ENCODE results near the gene CALML5.

CALML5 gene, protein sequence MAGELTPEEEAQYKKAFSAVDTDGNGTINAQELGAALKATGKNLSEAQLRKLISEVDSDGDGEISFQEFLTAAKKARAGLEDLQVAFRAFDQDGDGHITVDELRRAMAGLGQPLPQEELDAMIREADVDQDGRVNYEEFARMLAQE

DNA sequence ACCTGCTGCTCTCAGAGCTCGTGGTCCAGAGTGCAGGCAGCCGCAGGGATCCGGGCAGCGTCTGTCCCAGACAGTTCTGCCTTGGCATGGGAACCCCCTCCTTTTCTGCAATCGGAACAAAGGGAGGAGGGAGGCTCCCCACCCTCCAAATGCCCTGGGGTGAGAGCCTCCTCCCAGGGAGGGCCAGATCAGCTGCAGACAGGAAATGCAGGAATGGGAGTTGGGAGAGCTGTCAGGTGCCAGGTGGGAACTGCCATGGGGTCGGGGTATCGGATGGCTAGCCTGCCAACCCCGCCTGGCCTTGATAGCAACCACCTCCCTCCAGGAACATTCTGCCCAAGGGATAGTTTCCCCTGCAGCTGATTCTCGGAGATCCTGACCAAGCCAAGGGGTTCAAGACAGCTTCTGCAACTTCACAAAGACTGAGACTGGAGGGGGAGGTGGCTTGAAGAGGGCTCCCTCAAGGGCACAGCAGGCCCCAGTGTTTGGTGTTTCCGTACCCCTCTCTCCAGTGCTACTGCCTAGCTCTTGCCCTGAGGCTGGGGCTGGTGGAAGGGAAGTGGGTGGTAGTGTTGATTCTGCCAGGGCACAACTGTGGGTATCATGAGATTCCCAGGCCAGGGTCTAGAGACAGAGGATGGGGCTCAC lies at the start of gene CALML5:
TSS of gene CALML5 (minus strand) at position 78 of the 648 bp plus-strand sequence. CDS start 132 bp downstream, outside the sequence.
- no peak for DNase-seq (ENCODE audit: low read depth)

DNA sequence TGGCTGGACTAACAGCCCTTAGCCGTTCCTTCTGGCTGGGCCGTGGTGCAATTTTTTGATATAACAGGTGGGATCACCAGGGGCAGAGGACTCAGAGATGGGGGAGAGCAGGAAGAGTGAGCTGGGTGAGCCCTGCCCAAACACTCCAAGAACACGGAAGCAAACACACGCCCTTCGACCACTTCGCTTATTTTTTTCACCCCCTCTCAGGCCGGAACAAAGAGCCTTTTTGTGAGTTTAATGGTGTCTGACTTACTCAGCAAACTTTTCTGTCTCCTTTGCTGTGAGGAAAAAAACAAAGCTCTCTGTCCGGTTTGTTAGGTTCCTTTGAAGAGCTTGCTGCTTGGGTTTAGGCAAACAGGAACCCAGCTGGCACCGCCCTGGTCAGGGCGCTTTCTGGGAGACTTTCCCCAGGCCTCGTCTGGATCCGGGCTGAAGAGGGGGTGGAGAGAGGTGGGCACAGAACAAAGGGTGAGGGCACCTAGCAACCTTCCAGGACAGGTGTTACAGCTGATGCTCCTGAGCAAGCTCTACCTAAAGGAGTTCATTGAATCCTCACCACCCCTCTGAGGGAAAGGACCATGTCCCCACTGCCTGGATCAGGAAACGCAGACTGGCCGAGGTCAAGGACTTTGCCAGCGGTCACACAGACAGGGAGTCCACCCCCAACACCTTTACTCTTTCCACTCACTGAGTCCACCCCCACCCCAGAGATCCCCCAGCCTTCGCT lies 48.7 kb upstream of the CALML5 start:
- DNase-seq (ENCODE audit: low read depth) = no peak

DNA sequence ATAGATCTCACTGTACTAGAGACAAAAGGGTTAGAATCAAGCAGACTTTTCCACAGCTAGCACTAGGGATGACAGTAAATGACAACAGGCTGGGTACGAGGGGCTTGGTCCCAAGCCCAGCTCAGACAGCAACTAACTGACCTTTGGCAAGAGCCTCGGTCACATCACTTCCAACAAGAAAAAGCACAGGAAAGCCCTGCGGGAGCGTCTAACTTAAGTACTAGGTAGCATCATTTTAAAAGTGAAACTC lies 48.2 kb upstream of the CALML5 start:
- no peak for DNase-seq (ENCODE audit: low read depth)

DNA sequence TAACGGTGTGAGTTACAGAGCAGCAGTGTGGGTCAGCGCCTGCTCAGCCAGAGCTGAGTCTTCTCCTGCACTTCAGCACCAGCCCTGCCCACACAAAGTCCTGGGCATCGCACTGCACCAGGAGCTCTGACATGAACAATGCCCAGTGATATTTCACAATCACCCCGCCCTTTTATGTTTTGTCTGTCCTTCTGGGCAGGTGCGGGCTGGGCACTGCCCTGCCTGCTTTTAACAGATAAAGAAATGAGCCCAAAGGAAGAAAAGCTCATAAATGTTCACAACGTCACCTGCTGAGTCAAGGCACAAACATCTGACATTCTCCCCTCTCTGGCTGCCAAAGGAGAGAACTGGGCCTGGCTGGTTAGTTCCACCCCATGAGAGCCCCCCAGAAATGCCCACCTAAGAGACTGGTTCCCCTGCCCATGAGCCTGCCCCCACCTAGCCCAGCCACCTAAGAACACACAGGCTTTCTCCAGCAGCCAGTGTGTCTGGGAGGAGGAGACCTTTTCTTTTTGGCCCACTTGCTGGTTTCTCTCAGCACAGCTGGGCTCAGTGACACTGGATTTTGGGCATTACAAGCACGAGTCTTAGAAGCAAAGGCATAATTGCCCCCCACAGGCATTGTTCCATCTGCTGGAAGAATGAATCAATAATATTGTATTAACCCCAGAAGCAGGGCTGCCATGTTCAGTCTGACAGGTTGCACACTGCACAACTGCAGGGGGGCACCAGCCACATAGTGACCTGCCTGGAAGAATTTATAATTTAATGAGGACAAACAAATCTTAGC lies 47.7 kb upstream of the CALML5 start:
- no peak for DNase-seq (ENCODE audit: low read depth)

DNA sequence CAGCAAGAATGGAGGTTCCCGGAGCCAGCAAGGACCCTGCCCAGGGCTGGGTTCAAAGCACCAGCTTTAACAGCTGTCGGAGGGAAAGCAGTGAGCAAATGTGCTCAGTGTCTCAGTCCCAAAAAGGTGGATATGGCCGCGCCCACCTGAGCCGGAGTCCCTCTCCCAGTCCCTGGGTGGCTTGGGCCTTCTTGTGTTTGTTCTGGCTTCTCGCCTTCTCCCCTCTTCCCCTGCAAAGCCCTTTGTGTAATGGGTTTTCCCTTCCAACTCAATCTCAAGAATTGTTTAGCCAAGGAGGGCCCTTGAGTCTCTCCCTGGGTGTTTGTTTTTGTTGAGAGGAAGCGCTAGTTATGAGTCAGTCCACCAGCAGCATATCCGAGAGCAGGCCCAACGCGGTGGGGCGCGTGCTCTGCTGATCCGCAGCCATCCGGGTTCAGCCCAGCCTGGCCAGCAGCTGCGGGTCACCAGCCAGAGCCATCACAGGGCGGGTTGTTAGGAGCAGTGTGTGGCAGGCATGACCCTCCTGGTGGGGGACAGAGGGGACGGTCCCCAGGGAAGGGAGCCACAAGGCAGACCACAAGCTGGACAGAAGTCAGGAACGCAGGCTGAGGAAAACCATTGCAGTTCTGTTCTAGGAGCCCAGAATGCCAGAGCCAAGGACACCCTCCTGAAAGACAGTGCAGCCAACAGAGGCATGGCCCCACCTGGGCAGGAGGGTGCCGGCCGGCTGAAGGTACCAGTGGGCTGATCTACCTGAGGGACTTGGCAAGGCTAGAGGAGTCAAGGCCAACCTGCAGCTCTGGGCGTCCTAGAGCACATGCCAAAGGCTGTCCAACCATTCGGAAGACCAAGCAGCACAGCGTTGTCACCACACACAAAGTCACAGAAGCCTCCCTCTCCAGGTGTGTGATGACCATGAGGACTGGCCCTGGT lies 46.7 kb upstream of the CALML5 start:
- DNase-seq (ENCODE audit: low read depth) = no peak

DNA sequence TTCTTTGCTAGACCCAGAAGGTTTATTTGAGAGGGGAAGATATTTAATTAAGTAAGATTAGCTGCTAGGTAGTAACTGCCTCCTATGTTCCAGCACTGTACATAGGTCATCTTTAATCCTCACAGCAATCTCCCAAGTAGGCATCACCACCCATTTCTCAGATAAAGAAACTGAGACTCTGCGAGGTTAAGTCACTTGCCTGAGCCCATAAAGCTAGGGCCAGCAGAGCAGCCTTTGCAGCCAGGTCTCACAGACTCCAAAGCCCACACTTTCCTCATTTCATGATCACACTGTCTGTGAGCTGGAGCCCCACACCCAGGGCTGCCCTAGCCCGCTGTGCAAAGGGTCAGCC lies 46.0 kb upstream of the CALML5 start:
- DNase-seq (ENCODE audit: low read depth) = no peak

DNA sequence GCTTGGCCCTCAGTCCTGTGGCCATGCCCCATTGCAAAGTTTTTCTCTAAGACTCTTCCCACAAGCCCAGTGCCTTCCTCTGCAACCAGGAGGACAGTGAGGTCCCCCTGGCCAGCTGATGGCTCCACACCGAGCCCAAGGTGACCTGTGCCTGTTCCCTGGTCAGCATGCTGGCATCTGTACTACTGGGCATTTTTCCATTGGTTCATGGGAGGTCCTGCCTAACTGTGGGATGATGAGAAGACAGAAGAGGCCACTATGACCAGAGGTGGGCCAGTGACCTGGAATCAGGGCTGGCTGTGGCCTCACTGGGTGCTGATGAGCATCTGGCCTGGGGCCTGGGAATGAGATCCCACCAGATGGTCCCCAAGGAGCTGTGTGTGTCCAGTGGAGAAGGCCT lies 45.6 kb upstream of the CALML5 start:
- no peak for DNase-seq (ENCODE audit: low read depth)

DNA sequence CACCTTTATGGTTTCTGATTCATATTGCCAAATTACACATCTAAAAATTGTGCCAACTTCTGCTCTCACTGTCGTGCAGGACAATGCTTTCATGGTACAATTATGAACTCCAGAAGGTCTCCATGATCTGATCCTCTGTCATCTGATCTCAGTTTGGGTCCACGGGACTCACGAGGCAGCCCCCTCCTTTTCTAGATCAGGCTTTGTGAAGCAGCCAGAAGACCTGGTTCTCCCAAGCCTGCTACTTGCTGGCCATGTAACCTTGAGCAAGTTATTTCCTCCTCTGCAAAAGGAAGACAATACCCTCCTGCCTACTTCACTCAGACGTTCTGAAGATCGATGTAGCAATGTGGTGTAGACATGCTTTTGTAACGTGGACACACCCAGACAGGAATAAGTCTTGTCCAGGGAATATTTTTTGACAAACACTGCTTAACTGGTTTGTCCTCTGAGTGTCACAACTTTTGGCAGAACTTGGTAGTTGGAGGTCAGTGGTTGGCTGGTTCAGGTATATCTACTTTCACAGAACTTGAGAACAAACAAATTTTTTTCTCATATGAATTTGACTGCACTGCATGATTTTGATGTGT lies 44.9 kb upstream of the CALML5 start:
- no peak for DNase-seq (ENCODE audit: low read depth)

DNA sequence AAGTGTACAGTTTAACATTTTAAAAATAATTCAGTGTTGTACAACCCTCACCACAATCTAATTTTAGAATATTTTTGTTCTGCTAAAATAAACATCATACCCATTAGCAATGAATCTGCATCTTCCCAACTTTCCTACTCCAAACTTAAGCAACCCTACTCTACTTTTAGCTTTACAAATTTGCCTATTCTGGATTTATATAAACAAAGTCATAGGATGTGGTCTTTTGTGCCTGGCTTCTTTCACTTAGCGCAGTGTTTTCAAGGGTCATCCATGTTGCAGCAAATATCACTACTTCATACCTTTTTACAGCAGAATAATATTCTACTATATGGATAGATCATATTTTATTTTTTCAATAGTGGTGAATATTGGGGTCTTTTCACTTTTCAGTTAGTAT lies 44.3 kb upstream of the CALML5 start:
- DNase-seq (ENCODE audit: low read depth) = no peak

DNA sequence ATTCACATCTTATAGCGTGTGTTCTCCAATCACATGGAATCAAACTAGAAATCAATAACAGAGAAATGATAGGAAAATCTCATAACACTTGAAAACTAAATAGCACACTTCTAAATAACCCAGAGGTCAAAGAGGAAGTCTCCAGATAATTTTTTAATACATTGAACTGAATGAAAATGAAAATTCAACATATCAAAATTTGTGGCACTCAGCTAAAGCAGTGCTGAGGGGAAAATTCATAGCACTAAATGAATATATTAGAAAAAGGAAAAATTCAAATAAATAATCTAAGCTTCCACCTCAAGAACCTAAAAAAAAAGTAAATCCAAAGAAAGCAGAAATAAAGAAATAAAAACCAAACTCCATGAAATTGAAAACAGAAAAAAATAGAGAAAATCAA lies 42.7 kb upstream of the CALML5 start:
- no peak for DNase-seq (ENCODE audit: low read depth)

DNA sequence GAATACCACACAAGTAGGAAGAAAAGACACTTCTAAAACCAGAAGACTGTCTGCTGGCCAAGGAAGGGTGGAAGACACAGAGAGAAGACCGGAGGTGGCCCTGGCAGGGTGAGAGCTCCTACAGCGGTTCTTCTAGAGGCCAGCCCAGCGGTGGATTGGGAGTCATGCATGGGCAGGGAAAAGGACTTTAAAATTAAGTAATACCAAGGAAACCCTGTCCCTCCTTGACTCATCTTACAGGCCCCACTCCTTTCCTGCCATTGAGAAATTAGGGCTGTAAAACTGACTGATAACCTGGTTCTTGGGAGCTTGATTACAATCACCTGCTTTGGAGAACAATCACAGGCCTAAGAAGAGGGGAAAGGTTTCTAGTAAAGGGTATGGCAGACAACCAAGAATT lies 41.5 kb upstream of the CALML5 start:
- DNase-seq (ENCODE audit: low read depth) = no peak

DNA sequence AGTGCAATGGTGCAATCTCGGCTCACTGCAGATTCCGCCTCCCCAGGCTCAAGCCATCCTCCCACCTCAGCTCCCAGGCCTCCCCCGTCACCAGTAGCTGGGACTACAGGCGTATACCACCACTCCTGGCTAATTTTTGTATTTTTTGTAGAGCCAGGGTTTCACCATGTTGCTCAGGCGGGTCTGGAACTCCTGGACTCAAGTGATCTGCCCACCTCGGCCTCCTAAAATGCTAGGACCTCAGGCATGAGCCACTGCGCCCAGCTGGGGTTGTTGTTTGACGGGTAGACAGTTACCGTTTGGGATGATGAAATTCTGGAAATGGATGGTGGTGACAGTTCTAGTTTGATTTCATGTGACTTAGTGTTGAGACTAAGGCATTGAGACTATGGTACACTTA lies 40.7 kb upstream of the CALML5 start:
- DNase-seq (ENCODE audit: low read depth) = no peak

DNA sequence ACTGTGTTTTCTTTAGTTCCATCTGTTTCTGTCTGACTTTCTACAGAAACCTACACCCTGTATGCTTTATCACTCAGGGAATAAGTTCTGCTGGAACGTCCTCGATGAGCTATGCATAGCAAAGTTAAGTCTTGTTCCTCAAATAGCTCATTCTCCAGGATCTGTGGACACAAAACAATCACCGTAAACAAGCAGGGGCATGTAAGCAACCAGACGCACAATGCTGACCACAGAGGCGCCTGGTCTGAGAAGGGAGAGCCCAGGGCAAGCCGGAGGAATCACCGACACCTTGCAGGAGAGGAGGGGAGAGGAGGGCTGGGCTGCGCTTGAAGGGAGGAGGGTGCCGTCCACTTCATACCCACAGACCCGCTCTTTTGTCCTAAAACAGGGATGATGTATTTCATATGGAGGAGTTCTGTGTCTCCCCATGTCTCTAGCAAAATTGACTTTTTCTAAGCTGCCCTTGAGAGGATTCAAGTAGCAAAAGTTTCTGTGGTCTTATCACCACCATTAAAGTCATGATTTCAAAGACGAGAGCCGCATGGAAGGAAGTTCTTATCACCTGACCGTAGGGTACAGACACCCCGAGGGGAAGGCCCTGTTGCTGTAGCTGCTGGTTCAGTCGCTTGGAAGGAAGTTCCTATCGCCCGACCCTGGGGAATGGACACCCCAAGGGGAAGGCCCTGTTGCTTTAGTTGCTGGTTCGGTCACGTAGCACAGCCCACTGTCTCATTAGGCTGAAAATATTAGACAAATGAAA lies 39.7 kb upstream of the CALML5 start:
- peak; percentile 75 for DNase-seq (ENCODE audit: low read depth)

DNA sequence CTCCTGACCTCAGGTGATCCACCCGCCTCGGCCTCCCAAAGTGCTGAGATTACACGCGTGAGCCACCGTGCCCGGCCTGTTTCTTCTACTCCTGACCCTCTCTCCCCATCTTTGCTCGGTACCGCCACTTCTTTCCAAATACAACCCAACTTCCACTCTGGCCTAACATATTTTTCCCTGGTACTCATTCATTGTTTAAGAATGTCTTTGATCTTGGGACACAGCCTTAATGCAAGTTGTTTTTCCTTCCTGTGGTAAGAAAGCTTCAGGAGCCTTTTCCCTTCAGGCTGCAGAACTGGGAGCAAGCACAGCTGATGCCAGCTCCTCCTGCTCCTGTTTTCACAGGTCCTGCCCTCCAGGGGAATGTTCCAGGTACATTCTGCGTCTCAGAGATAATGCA lies 39.1 kb upstream of the CALML5 start:
- DNase-seq (ENCODE audit: low read depth) = no peak

DNA sequence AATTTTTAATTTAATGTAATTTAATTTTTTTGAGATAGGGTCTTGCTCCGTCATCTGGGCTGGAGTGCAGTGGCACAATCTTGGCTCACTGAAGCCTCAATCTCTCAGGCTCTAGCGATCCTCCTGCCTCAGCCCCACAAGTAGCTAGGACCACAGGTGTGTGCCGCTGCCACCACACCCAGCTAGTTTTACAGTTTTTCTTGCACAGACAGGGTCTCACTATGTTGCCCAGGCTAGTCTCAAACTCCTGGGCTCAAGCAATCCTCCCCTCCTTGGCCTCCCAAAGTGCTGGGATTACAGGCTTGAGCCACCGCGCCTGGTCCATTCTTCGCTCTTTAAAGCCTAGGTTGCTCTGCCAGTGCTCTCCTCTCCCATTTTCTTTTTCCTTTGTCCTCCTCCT lies 38.3 kb upstream of the CALML5 start:
- DNase-seq (ENCODE audit: low read depth) = no peak

DNA sequence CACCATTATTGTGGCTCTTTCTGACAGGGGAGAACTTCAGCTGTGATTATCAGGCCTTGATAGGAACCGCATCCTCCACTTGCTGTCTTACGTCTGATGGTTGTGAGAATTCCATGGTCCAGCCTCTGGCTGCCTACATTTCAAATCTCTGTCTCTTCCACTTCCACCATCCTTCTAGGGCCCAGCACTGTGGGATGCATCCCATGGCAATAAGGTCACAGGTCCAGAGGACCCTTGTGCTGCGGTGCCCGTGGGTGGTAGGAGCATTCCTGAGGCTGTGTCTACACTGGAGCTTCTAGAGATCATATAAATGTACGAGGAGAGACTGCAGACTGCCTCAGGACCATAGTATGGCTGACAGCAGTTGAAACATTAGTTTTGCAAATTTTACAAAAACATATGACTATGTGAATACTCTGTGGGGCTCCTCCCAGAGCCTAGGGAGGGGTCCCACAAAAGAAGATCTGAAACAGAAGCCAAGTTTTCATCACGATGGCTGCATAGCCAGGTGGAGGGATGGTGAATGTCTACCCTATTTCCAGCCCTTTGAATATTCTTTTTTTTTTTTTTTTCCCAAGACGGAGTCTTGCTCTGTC lies 37.2 kb upstream of the CALML5 start:
- DNase-seq (ENCODE audit: low read depth) = no peak

DNA sequence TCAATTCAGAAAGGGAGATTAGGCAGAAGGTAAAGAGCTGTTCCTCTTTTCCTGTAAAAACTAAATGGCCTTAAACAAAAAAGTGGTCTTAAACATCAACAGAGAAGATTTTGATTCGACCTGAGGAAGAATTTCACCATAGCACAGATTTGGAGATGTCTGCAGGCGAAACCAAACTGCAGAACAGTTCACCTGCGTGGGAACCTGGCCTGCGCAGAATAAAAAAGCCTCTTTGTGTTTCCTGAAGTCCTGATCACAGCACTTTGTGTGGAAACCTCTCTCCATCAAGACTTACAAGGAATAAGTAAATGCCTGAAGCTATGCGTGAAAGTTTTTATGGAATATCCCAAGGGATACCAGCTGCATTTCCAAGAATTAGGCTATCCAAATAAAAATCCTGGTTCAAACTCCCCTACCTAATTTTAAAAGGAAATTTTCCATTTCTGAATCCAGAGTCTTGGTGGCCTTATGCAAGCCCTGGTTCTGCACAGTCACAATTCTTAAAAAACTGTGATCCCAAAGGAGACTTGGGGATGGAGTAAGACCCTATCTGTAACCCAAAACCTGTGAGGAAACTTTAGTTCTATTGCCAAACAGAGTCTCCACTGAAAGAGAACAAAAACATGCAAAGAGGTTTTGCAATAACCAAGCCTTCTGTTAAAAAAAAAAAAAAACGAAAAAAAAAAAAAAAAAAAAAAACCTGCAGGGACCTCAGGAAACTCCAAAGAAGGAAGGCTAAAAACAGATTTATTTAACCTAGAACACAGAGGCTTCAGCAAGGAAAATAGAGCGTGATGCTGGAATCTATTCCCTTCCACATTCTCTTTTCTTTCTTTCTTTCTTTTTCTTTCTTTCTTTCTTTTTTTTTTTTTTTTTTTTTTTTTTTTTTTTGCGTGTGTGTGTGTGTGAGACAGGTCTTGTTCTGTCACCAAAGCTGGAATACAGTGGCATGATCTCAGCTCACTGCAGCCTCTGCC lies 35.8 kb upstream of the CALML5 start:
- no peak for DNase-seq (ENCODE audit: low read depth)

DNA sequence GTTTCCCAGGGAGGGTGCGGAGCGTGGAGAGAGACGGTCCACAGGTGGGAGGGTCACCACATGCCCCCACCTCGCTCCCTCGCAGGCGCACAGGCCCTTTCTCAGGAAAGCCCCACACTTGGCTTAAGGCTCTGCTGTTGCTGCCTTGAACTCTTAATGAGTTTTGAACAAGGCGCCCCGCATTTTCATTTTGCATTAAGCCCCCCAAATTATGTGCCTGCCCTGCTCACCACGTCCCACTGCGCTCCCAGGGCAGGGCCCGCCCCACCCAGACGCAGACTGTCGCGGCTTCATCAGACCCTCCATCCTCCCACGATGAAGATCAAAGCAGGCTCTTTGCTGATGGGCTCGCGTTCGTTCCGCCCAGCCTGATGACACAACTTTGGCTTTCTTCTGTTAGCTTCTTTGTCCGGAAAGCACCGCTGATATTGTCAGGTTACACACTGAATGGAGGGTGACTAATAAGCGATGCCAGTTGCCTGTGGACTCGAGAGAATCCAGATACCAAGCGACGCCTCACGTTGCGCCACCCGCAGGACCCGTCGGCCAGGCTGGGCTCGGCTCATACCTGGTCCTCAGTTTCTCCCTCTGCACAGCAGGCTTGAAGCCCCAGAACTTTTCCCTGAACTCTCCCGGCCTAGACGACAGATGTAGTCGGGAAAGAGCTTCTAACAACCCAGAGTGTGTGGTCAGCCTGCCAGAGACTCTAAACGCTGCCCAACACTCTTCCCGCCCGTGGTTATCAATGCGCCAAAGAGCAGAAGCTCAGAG lies 34.9 kb upstream of the CALML5 start:
- no peak for DNase-seq (ENCODE audit: low read depth)
